CD4-positive, alpha-beta memory T cell (primary cell): ENCODE data around the gene UTRN. TPM values are rescaled to one million over a fixed set of nuclear protein-coding genes. Genes with fewer than 3 reads are reported as not detected.

ENCODE experiments used
- CTCF ChIA-PET: fragments of 350-600 bp; sonication (Branson Sonifier 250); formaldehyde crosslinking; loops from one replicate; lab custom pipeline; 2021; ENCODE audit warnings: inconsistent platforms; ENCODE audit not compliant: partially characterized antibody; lab: Charles Lee
- POLR2A ChIA-PET: fragments of 350-600 bp; sonication (Branson Sonifier 250); formaldehyde crosslinking; loops from one replicate; lab custom pipeline; 2021; ENCODE audit not compliant: partially characterized antibody; lab: Charles Lee
- DNase-seq, 5 donors: peaks; one replicate each; pipeline versions ENCODE4 v3.0.0 to v3.0.0-alpha.2; 2020 to 2022; ENCODE audit warnings: mixed read lengths in 1 of 5
- H3K27ac ChIP-seq: one replicate; pipeline ENCODE4 v1.7.0; 2013; ENCODE audit warnings: low read depth, low read length
- H3K27me3 ChIP-seq: 2 replicates; pipeline ENCODE4 v1.7.0; 2013; ENCODE audit warnings: mild to moderate bottlenecking, low read length, moderate library complexity; ENCODE audit not compliant: insufficient read depth
- H3K36me3 ChIP-seq: 2 replicates; pipeline ENCODE4 v1.7.0; 2013; ENCODE audit warnings: mild to moderate bottlenecking, low read length, moderate library complexity; ENCODE audit not compliant: insufficient read depth
- H3K4me1 ChIP-seq: 2 replicates; pipeline ENCODE4 v1.7.0; 2013; ENCODE audit warnings: mild to moderate bottlenecking, low read length, moderate library complexity; ENCODE audit not compliant: insufficient read depth
- H3K4me3 ChIP-seq, 2 donors: one replicate each; pipeline ENCODE4 v1.7.0; 2013; ENCODE audit warnings: low read length in 2 of 2, mild to moderate bottlenecking in 1 of 2
- H3K9me3 ChIP-seq, 2 donors: one replicate each; pipeline ENCODE4 v1.7.0; 2013; ENCODE audit warnings: low read length in 2 of 2, control low read depth in 1 of 2; ENCODE audit not compliant: control insufficient read depth in 1 of 2
- H3K27ac Mint-ChIP-seq, 7 donors: one replicate each; pipeline ENCODE4 v1.8.0; 2020 to 2021; ENCODE audit warnings: mixed read lengths in 7 of 7, mild to moderate bottlenecking in 6 of 7, inconsistent platforms in 3 of 7, moderate library complexity in 3 of 7
- H3K27me3 Mint-ChIP-seq, 2 donors: one replicate each; pipeline ENCODE4 v1.8.0; 2020 to 2021; ENCODE audit warnings: mixed read lengths in 2 of 2
- H3K36me3 Mint-ChIP-seq, 2 donors: one replicate each; pipeline ENCODE4 v1.8.0; 2020 to 2021; ENCODE audit warnings: mixed read lengths in 2 of 2, inconsistent platforms in 1 of 2, mild to moderate bottlenecking in 1 of 2
- H3K4me1 Mint-ChIP-seq, 4 donors: one replicate each; pipeline ENCODE4 v1.8.0; 2020 to 2021; ENCODE audit warnings: mixed read lengths in 4 of 4, mild to moderate bottlenecking in 1 of 4
- H3K4me3 Mint-ChIP-seq, 8 donors: one replicate each; pipeline ENCODE4 v1.8.0; 2020 to 2021; ENCODE audit warnings: mixed read lengths in 8 of 8, mild to moderate bottlenecking in 7 of 8, moderate library complexity in 6 of 8, inconsistent platforms in 3 of 8
- H3K9me3 Mint-ChIP-seq, 8 donors: one replicate each; pipeline ENCODE4 v1.8.0; 2020 to 2021; ENCODE audit warnings: mixed read lengths in 8 of 8, mild to moderate bottlenecking in 5 of 8, inconsistent platforms in 3 of 8, moderate library complexity in 1 of 8
- intact Hi-C: fragments of 100-400 bp; cut with micrococcal nuclease; formaldehyde crosslinking; loops from one replicate; pipeline ENCODE4 v1.15.1; 2023
- polyA plus RNA-seq, 2 donors: library from polyadenylated mRNA; unstranded; fragments of 300-500 nt; fragmentation: Illumina TruSeq; gene quantifications; one replicate each; pipeline ENCODE4 v1.2.3, GENCODE V29; 2021
- total RNA-seq, 2 experiments: library from RNA; stranded (reverse); gene quantifications; one replicate each; pipeline ENCODE4 v1.2.3, GENCODE V29; 2021

UTRN gene
- total and polyA plus RNA-seq, 4 experiments from 2014 or later = 18.8 to 227 (median 159) TPM

- H3K27ac Mint-ChIP-seq = peak overlapping the region in 5 of 7 donors; percentile 8 to 53 (median 17)
Measured at GRCh38 chr6:144330017-144330987, 45.2 kb downstream of the UTRN start.

GRCh38 chr6:144331491-144331969, 46.4 kb downstream of the UTRN start:
- intact Hi-C loops = loop anchor here (5.0 kb wide), 1 partner anchor 151 kb away; no protein-coding TSS in a partner anchor
- no peaks in the 10 kb centered on the region for H3K27me3 ChIP-seq
- Mint-ChIP-seq H3K4me3 (no peak overlapping the region), H3K27ac (peak overlapping the region in 3 of 7 donors; percentile 25 to 48 (median 42)), H3K27me3 (no peaks in the 10 kb centered on the region), H3K9me3 (no peaks in the 10 kb centered on the region), H3K36me3 (no peaks in the 10 kb centered on the region), H3K4me1 (peaks cover 35 to 43% (median 38%) of the 10 kb centered on the region in 4 donors)
- DNase-seq = no peak
- POLR2A ChIA-PET = no interaction called here
- H3K4me1 ChIP-seq = peaks cover 28% of the 10 kb centered on the region
- H3K36me3 ChIP-seq = no peaks in the 10 kb centered on the region
- H3K9me3 ChIP-seq = no peaks in the 10 kb centered on the region
- no peak overlapping the region for H3K4me3 ChIP-seq
- H3K27ac ChIP-seq = no peak overlapping the region
- CTCF ChIA-PET = no interaction called here

More at GRCh38 chr6:144330017-144330987, 45.2 kb downstream of the UTRN start:
- Histone ChIP-seq H3K36me3 (no peaks in the 10 kb centered on the region), H3K27ac (no peak overlapping the region), H3K4me1 (peaks cover 16% of the 10 kb centered on the region), H3K4me3 (no peak overlapping the region), H3K9me3 (no peaks in the 10 kb centered on the region), H3K27me3 (no peaks in the 10 kb centered on the region)
- CTCF ChIA-PET = interaction anchor here (2.1 kb wide), 1 partner anchor 67 kb away, joined by 5 read pairs; no protein-coding TSS in a partner anchor
- no peaks in the 10 kb centered on the region for H3K9me3 Mint-ChIP-seq
- DNase-seq = no peak
- no peaks in the 10 kb centered on the region for H3K36me3 Mint-ChIP-seq
- H3K27me3 Mint-ChIP-seq = no peaks in the 10 kb centered on the region
- intact Hi-C loops = loop anchor here (5.0 kb wide), 1 partner anchor 152 kb away; no protein-coding TSS in a partner anchor
- H3K4me1 Mint-ChIP-seq = peaks cover 26 to 36% (median 27%) of the 10 kb centered on the region in 4 donors
- POLR2A ChIA-PET = interaction anchor here (0.8 kb wide), 1 partner anchor 14 kb away, joined by 3 read pairs; no protein-coding TSS in a partner anchor
- H3K4me3 Mint-ChIP-seq = no peak overlapping the region

- H3K9me3 ChIP-seq = no peaks in the 10 kb centered on the region
- Mint-ChIP-seq H3K9me3 (no peaks in the 10 kb centered on the region), H3K27me3 (no peaks in the 10 kb centered on the region), H3K36me3 (no peaks in the 10 kb centered on the region), H3K4me1 (peaks cover 38 to 50% (median 43%) of the 10 kb centered on the region in 4 donors), H3K27ac (peak overlapping the region in 4 of 7 donors; percentile 17 to 88 (median 50)), H3K4me3 (no peak overlapping the region)
- H3K27me3 ChIP-seq = no peaks in the 10 kb centered on the region
- H3K4me3 ChIP-seq = no peak overlapping the region
- ChIA-PET POLR2A (no interaction called here), CTCF (interaction anchor here (1.3 kb wide), 1 partner anchor 10 kb away, joined by 4 read pairs; no protein-coding TSS in a partner anchor)
- no peaks in the 10 kb centered on the region for H3K36me3 ChIP-seq
- H3K27ac ChIP-seq = no peak overlapping the region
- peaks cover 35% of the 10 kb centered on the region for H3K4me1 ChIP-seq
- intact Hi-C loops = loop anchor here (5.0 kb wide), 1 partner anchor 150 kb away; no protein-coding TSS in a partner anchor
- DNase-seq = no peak
Measured at GRCh38 chr6:144332177-144332576, 47.0 kb downstream of the UTRN start.

- no peaks in the 10 kb centered on the region for H3K36me3 Mint-ChIP-seq
- CTCF ChIA-PET = interaction anchor here (0.7 to 1.9 kb wide), 4 partner anchors 9 to 108 kb away, joined by 3 to 7 read pairs (median 3); no protein-coding TSS in a partner anchor
Measured at GRCh38 chr6:144334150-144334708, 49.1 kb downstream of the UTRN start.

More at GRCh38 chr6:144334150-144334708, 49.1 kb downstream of the UTRN start:
- peaks cover 38% of the 10 kb centered on the region for H3K4me1 ChIP-seq
- Mint-ChIP-seq H3K9me3 (no peaks in the 10 kb centered on the region), H3K27ac (peak overlapping the region; percentile 86 to 97 (median 96)), H3K4me1 (peaks cover 44 to 62% (median 53%) of the 10 kb centered on the region in 4 donors), H3K4me3 (peak overlapping the region; percentile 73 to 90 (median 85)), H3K27me3 (no peaks in the 10 kb centered on the region)
- peak; percentile 75 to 88 (median 78) for DNase-seq
- H3K27ac ChIP-seq = peak overlapping the region; percentile 64
- no peaks in the 10 kb centered on the region for H3K36me3 ChIP-seq
- H3K9me3 ChIP-seq = no peaks in the 10 kb centered on the region
- peak overlapping the region in 1 of 2 donors; percentile 58 for H3K4me3 ChIP-seq
- H3K27me3 ChIP-seq = no peaks in the 10 kb centered on the region
- POLR2A ChIA-PET = interaction anchor here (0.6 to 4.1 kb wide), 7 partner anchors 10 to 270 kb away, joined by 3 to 49 read pairs (median 4); no protein-coding TSS in a partner anchor
- intact Hi-C loops = loop anchor here (1.0 to 5.0 kb wide), 5 partner anchors 9 to 148 kb away; no protein-coding TSS in a partner anchor

Other genes starting within 250 kb of the UTRN start
- 10 to 100 TPM; 87.2 to 91.7 TPM for gene SF3B5, start 189.8 kb upstream of the UTRN start, total RNA-seq
- 100 to 1,000 TPM; 339 to 379 TPM for gene SF3B5, start 189.8 kb upstream of the UTRN start, polyA plus RNA-seq
- gene STX11, start 134.8 kb upstream of the UTRN start, total RNA-seq = 1 to 10 TPM; 5.7 to 6.2 TPM
- 10 to 100 TPM in 1 of 2 donors, 1 to 10 TPM in 1; 9.5 to 11.0 TPM for gene STX11, start 134.8 kb upstream of the UTRN start, polyA plus RNA-seq